Ascending aorta (tissue), 2 donors: ENCODE results near the gene FANCM. TPM values are rescaled to one million over a fixed set of nuclear protein-coding genes. Genes with fewer than 3 reads are reported as not detected.
A peak's percentile ranks its signal among the peaks of the same experiment; 100 is the strongest.

Experiments
- DNase-seq, 2 donors: peaks; one replicate each; pipeline ENCODE4 v3.0.0-alpha.2; 2019; ENCODE audit warnings: low spot score in 2 of 2
- H3K27ac ChIP-seq, 2 donors: fragments of 200-600 bp; sonication (generic); one replicate each; pipeline ENCODE4 v1.5.1; 2016 to 2017; ENCODE audit warnings: mild to moderate bottlenecking in 1 of 2
- H3K27me3 ChIP-seq: fragments of 200-600 bp; sonication (generic); one replicate; pipeline ENCODE4 v1.5.1; 2017
- H3K36me3 ChIP-seq, 2 donors: fragments of 200-600 bp; sonication (generic); one replicate each; pipeline ENCODE4 v1.5.1; 2016
- H3K4me1 ChIP-seq, 2 donors: fragments of 200-600 bp; sonication (generic); one replicate each; pipeline ENCODE4 v1.5.1; 2016 to 2017; ENCODE audit warnings: mild to moderate bottlenecking in 1 of 2
- H3K4me3 ChIP-seq, 2 donors: fragments of 200-600 bp; sonication (generic); one replicate each; pipeline ENCODE4 v1.5.1; 2016 to 2017; ENCODE audit warnings: mild to moderate bottlenecking in 1 of 2
- H3K9me3 ChIP-seq, 2 donors: fragments of 200-600 bp; sonication (generic); one replicate each; pipeline ENCODE4 v1.5.1; 2016
- CTCF ChIP-seq, 3 experiments: fragments of 200-600 bp in 2 of 3; fragments of 450-650 bp in 1 of 3; sonication (generic) in 2 of 3; IDR thresholded peaks; one replicate each; pipeline ENCODE4 v1.5.1; 2016 to 2019; ENCODE audit warnings: antibody characterized with exemption in 3 of 3, mild to moderate bottlenecking in 1 of 3, moderate library complexity in 1 of 3
- intact Hi-C: fragments of 100-400 bp; cut with DNase I; formaldehyde crosslinking; loops from one replicate; pipeline ENCODE4 v1.15.1; 2023
- total RNA-seq: library from RNA; depleted of rRNA; stranded (reverse); fragments of >200 nt; gene quantifications from one replicate; pipeline ENCODE4 v1.1.0, GENCODE V29; 2016

Gene FANCM
- 2.1 TPM for total RNA-seq

- Histone ChIP-seq H3K36me3 (no peaks in the 10 kb centered on the region), H3K27me3 (no peaks in the 10 kb centered on the region), H3K9me3 (no peaks in the 10 kb centered on the region), H3K27ac (peak within 1 kb of the TSS; percentile 78 to 91), H3K4me1 (peaks cover 2 to 20% of the 10 kb centered on the region in 2 donors), H3K4me3 (peak within 1 kb of the TSS; percentile 72 to 77)
- no peak for TF ChIP-seq CTCF (IDR thresholded peaks at IDR 0.05)
- intact Hi-C loops = loop anchor here (2.0 to 5.0 kb wide), 2 partner anchors 117 to 131 kb away; partner anchors contain the start of gene MIS18BP1
- peak; percentile 71 to 96 for DNase-seq
Measured at GRCh38 chr14:45135659-45136395, at the start of gene FANCM. TSS of gene FANCM (plus strand) at chr14:45135930. CDS start at chr14:45136032, 102 bp downstream.

GRCh38 chr14:45089813-45090212 lies 45.9 kb upstream of the FANCM start:
- no peak for TF ChIP-seq CTCF (IDR thresholded peaks at IDR 0.05)
- Histone ChIP-seq H3K9me3 (no peaks in the 10 kb centered on the region), H3K27ac (no peak overlapping the region), H3K27me3 (no peaks in the 10 kb centered on the region), H3K36me3 (no peaks in the 10 kb centered on the region), H3K4me1 (peaks cover 0 to 14% of the 10 kb centered on the region in 2 donors), H3K4me3 (no peak overlapping the region)
- intact Hi-C loops = no loop called here
- no peak for DNase-seq

- peaks cover 0 to 7% of the 10 kb centered on the region in 2 donors for H3K4me1 ChIP-seq
- H3K36me3 ChIP-seq = peaks cover 7 to 14% of the 10 kb centered on the region in 2 donors
- no peak overlapping the region for H3K27ac ChIP-seq
- H3K9me3 ChIP-seq = no peaks in the 10 kb centered on the region
- H3K27me3 ChIP-seq = no peaks in the 10 kb centered on the region
- no peak overlapping the region for H3K4me3 ChIP-seq
- intact Hi-C loops = no loop called here
- no peak for TF ChIP-seq CTCF (IDR thresholded peaks at IDR 0.05)
- DNase-seq = no peak
Measured at GRCh38 chr14:45091710-45092109, 44.0 kb upstream of the FANCM start.

GRCh38 chr14:45094275-45094674 lies 41.5 kb upstream of the FANCM start:
- peaks cover 21 to 38% of the 10 kb centered on the region in 2 donors for H3K36me3 ChIP-seq
- H3K9me3 ChIP-seq = no peaks in the 10 kb centered on the region
- no peak for TF ChIP-seq CTCF (IDR thresholded peaks at IDR 0.05)
- no peak overlapping the region for H3K27ac ChIP-seq
- H3K4me1 ChIP-seq = no peaks in the 10 kb centered on the region
- H3K27me3 ChIP-seq = no peaks in the 10 kb centered on the region
- intact Hi-C loops = no loop called here
- DNase-seq = no peak
- no peak overlapping the region for H3K4me3 ChIP-seq

GRCh38 chr14:45095143-45095542 lies 40.6 kb upstream of the FANCM start:
- intact Hi-C loops = no loop called here
- no peak for TF ChIP-seq CTCF (IDR thresholded peaks at IDR 0.05)
- no peak overlapping the region for H3K27ac ChIP-seq

More at GRCh38 chr14:45095143-45095542, 40.6 kb upstream of the FANCM start:
- DNase-seq = no peak
- peaks cover 26 to 46% of the 10 kb centered on the region in 2 donors for H3K36me3 ChIP-seq
- H3K4me3 ChIP-seq = no peak overlapping the region
- H3K9me3 ChIP-seq = no peaks in the 10 kb centered on the region
- H3K4me1 ChIP-seq = no peaks in the 10 kb centered on the region
- no peaks in the 10 kb centered on the region for H3K27me3 ChIP-seq
